HCT116 (cell line): ENCODE data around the gene ATP11B. TPM values are rescaled to one million over a fixed set of nuclear protein-coding genes. Genes with fewer than 3 reads are reported as not detected.

Source experiments
- ATAC-seq: fragments of 200-7000 bp; cut with Tn5 transposase; 2 replicates; pipeline ENCODE4 v1.9.1; 2020; ENCODE audit warnings: mild to moderate bottlenecking, moderate library complexity
- BruUV-seq: library from RNA; stranded (reverse); fragments of 400-500 nt; replicated peaks from 2 replicates; lab custom pipeline; 2021; lab: Mats Ljungman, UMichigan
- CTCF ChIA-PET: fragments of 300-600 bp; sonication (Branson Sonifier 250); formaldehyde crosslinking; loops from one replicate; lab custom pipeline; 2021; ENCODE audit warnings: antibody characterized with exemption; lab: Charles Lee
- POLR2A ChIA-PET: fragments of 300-600, 350-600 bp; sonication (Branson Sonifier 250); formaldehyde crosslinking; loops from one replicate; lab custom pipeline; 2021; ENCODE audit warnings: antibody characterized with exemption; lab: Charles Lee
- RAD21 ChIA-PET, 2 experiments: fragments of 300-600 bp; sonication (Branson Sonifier 250); formaldehyde crosslinking; loops; one replicate each; lab custom pipeline; 2023; ENCODE audit warnings: low total read pairs in 2 of 2; ENCODE audit not compliant: uncharacterized antibody in 2 of 2, unreplicated experiment in 2 of 2, low non-redundant PET in 1 of 2; lab: Charles Lee
- DNase-seq: peaks from one replicate; pipeline ENCODE4 v3.0.0-alpha.2; 2010; ENCODE audit warnings: low read depth, low spot score
- H2AFZ ChIP-seq: fragments of 200-600 bp; shearing (Covaris generic), sonication (generic); 2 replicates; pipeline ENCODE4 v1.6.1; 2017; ENCODE audit warnings: low read depth, mixed run types, mixed read lengths, antibody characterized with exemption, low read length; ENCODE audit not compliant: poor library complexity, severe bottlenecking
- H3K27ac ChIP-seq: 2 replicates; pipeline ENCODE4 v1.5.1; 2012; ENCODE audit warnings: low read depth, low read length
- H3K27me3 ChIP-seq: fragments of 200-600 bp; sonication (generic); 2 replicates; pipeline ENCODE4 v1.6.1; 2016; ENCODE audit warnings: mixed run types, low read length, mixed read lengths; ENCODE audit not compliant: insufficient read depth
- H3K36me3 ChIP-seq, 2 experiments: fragments of 200-500 bp in 1 of 2; fragments of 200-600 bp in 1 of 2; sonication (Bioruptor generic) in 1 of 2; sonication (generic) in 1 of 2; 2 replicates each; pipeline versions ENCODE4 v1.5.1 to v1.6.1; 2014 to 2016; ENCODE audit warnings: low read length in 2 of 2, inconsistent platforms in 1 of 2, mixed read lengths in 1 of 2, mixed run types in 1 of 2; ENCODE audit not compliant: insufficient read depth in 2 of 2, control insufficient read depth in 1 of 2
- H3K4me1 ChIP-seq, 2 experiments: fragments of 200-600 bp in 1 of 2; sonication (generic) in 1 of 2; 2 replicates each; pipeline versions ENCODE4 v1.5.1 to v1.6.1; 2012 to 2017; ENCODE audit warnings: low read length in 2 of 2, inconsistent platforms in 1 of 2, mild to moderate bottlenecking in 1 of 2, mixed read lengths in 1 of 2, mixed run types in 1 of 2, moderate library complexity in 1 of 2; ENCODE audit not compliant: insufficient read depth in 2 of 2, control insufficient read depth in 1 of 2
- H3K4me2 ChIP-seq: fragments of 200-600 bp; sonication (generic); 2 replicates; pipeline ENCODE4 v1.6.1; 2017; ENCODE audit warnings: mixed run types, low read length, mixed read lengths
- H3K4me3 ChIP-seq, 2 experiments: fragments of 200-600 bp in 1 of 2; sonication (generic) in 1 of 2; replicated peaks in 1 of 2; 2 replicates each; pipeline ENCODE4 v1.5.1; 2011 to 2016; ENCODE audit warnings: low read length in 2 of 2, control low read depth in 1 of 2, low read depth in 1 of 2, mild to moderate bottlenecking in 1 of 2, mixed read lengths in 1 of 2, mixed run types in 1 of 2
- H3K79me2 ChIP-seq: fragments of 200-600 bp; sonication (generic); 2 replicates; pipeline ENCODE4 v1.6.1; 2017; ENCODE audit warnings: mild to moderate bottlenecking, mixed run types, low read length, moderate library complexity, mixed read lengths; ENCODE audit not compliant: insufficient read depth
- H3K9ac ChIP-seq: fragments of 200-600 bp; sonication (generic); 2 replicates; pipeline ENCODE4 v1.6.1; 2016; ENCODE audit warnings: low read length, mixed read lengths
- H3K9me2 ChIP-seq: fragments of 200-600 bp; sonication (generic), shearing (Covaris generic); 2 replicates; pipeline ENCODE4 v1.6.1; 2017; ENCODE audit warnings: mixed run types, mild to moderate bottlenecking, moderate library complexity; ENCODE audit not compliant: insufficient read depth
- H3K9me3 ChIP-seq, 2 experiments: fragments of 200-500 bp in 1 of 2; fragments of 200-600 bp in 1 of 2; sonication (Bioruptor generic) in 1 of 2; sonication (generic) in 1 of 2; 2 replicates each; pipeline ENCODE4 v1.6.1; 2014 to 2017; ENCODE audit warnings: low read length in 2 of 2, mixed read lengths in 2 of 2, inconsistent platforms in 1 of 2, low read depth in 1 of 2, mild to moderate bottlenecking in 1 of 2, mixed run types in 1 of 2, moderate library complexity in 1 of 2; ENCODE audit not compliant: control insufficient read depth in 1 of 2, insufficient read depth in 1 of 2
- H4K20me1 ChIP-seq: fragments of 200-600 bp; sonication (generic), shearing (Covaris generic); 2 replicates; pipeline ENCODE4 v1.6.1; 2017; ENCODE audit warnings: mixed run types, mild to moderate bottlenecking, moderate library complexity; ENCODE audit not compliant: insufficient read depth
- CBX3 ChIP-seq: IDR thresholded peaks from 2 replicates; pipeline ENCODE4 v1.6.1; 2012; ENCODE audit warnings: low read depth
- CTCF ChIP-seq, 3 experiments: fragments of 200-600 bp in 1 of 3; sonication (generic) in 1 of 3; IDR thresholded peaks in 2 of 3; conservative IDR thresholded peaks in 1 of 3; 2 replicates each; pipeline ENCODE4 v1.5.1; 2012 to 2017; ENCODE audit warnings: low read depth in 2 of 3, low read length in 2 of 3, antibody characterized with exemption in 1 of 3, borderline replicate concordance in 1 of 3, control low read depth in 1 of 3, mild to moderate bottlenecking in 1 of 3, mixed read lengths in 1 of 3, mixed run types in 1 of 3, moderate library complexity in 1 of 3; ENCODE audit not compliant: insufficient read depth in 1 of 3
- EGR1 ChIP-seq: IDR thresholded peaks from 2 replicates; pipeline ENCODE4 v1.6.1; 2012; ENCODE audit warnings: low read depth
- ELF1 ChIP-seq: IDR thresholded peaks from 2 replicates; pipeline ENCODE4 v1.6.1; 2012; ENCODE audit warnings: low read depth, borderline replicate concordance
- EZH2phosphoT487 ChIP-seq: fragments of 200-600 bp; IDR thresholded peaks from 2 replicates; pipeline ENCODE4 v1.6.1; 2018; ENCODE audit warnings: antibody characterized with exemption, borderline replicate concordance
- FOSL1 ChIP-seq: IDR thresholded peaks from 2 replicates; pipeline ENCODE4 v1.6.1; 2012; ENCODE audit warnings: low read depth
- JUND ChIP-seq: IDR thresholded peaks from 2 replicates; pipeline ENCODE4 v1.6.1; 2012
- MAX ChIP-seq: IDR thresholded peaks from 2 replicates; pipeline ENCODE4 v1.6.1; 2012
- RAD21 ChIP-seq: IDR thresholded peaks from 2 replicates; pipeline ENCODE4 v1.6.1; 2012; ENCODE audit warnings: low read depth, mild to moderate bottlenecking
- REST ChIP-seq: IDR thresholded peaks from 2 replicates; pipeline ENCODE4 v1.6.1; 2012; ENCODE audit warnings: low read depth
- ZBTB33 ChIP-seq: IDR thresholded peaks from 2 replicates; pipeline ENCODE4 v1.6.1; 2011; ENCODE audit warnings: mild to moderate bottlenecking, low read length, moderate library complexity; ENCODE audit not compliant: insufficient replicate concordance; ENCODE audit errors: extremely low read depth
- intact Hi-C: fragments of 100-400 bp; cut with micrococcal nuclease; formaldehyde crosslinking; loops from 2 replicates; pipeline ENCODE4 v1.10.0; 2022
- total RNA-seq: library from RNA; stranded (reverse); gene quantifications from one replicate; pipeline ENCODE4 v1.2.1, GENCODE V29; 2021; ENCODE audit not compliant: unreplicated experiment

Gene ATP11B
- total RNA-seq, 1 experiment from 2014 or later: 53.0 TPM

GRCh38 chr3:182911782-182912111, 118.4 kb downstream of the ATP11B start:
- intact Hi-C loops: no loop called here
- Histone ChIP-seq H4K20me1 (no peaks in the 10 kb centered on the region; the same call in 1 of the 2 replicates), H3K9me2 (no peaks in the 10 kb centered on the region), H3K27me3 (no peaks in the 10 kb centered on the region), H3K4me2 (peak overlapping the region; percentile 53), H3K79me2 (no peaks in the 10 kb centered on the region), H3K9ac (no peak overlapping the region), H3K4me3 (no peak overlapping the region), H3K4me1 (peaks cover 20 to 25% of the 10 kb centered on the region in 2 experiments), H2AFZ (no peak overlapping the region), H3K27ac (peak overlapping the region; percentile 29; the same call in 1 of the 2 replicates), H3K9me3 (no peaks in the 10 kb centered on the region), H3K36me3 (0 out of 4 replicates have a peak, but pooled peaks cover 0 to 2% of the 10 kb centered on the region in 2 experiments)
- ChIA-PET CTCF (no interaction called here), RAD21 (no interaction called here), POLR2A (no interaction called here)
- no TSS peak for BruUV-seq
- ATAC-seq: peak; percentile 80
- TF ChIP-seq REST: no peak
- peak; percentile 25; the same call in 1 of the 2 replicates for TF ChIP-seq FOSL1
- no peak for DNase-seq

- no peak overlapping the region for H3K4me3 ChIP-seq
- no peaks in the 10 kb centered on the region; the same call in 1 of the 2 replicates for H4K20me1 ChIP-seq
- peaks cover 20 to 25% of the 10 kb centered on the region in 2 experiments for H3K4me1 ChIP-seq
- 0 out of 4 replicates have a peak, but pooled peaks cover 0 to 2% of the 10 kb centered on the region in 2 experiments for H3K36me3 ChIP-seq
- no peaks in the 10 kb centered on the region for H3K27me3 ChIP-seq
- H3K9ac ChIP-seq: no peak overlapping the region
- no peaks in the 10 kb centered on the region for H3K9me3 ChIP-seq
- no peaks in the 10 kb centered on the region for H3K79me2 ChIP-seq
- ChIA-PET CTCF (no interaction called here), RAD21 (no interaction called here), POLR2A (no interaction called here)
- DNase-seq: no peak
- H2AFZ ChIP-seq: no peak overlapping the region
- intact Hi-C loops: no loop called here
- ATAC-seq: no peak
- BruUV-seq: no TSS peak
- no peaks in the 10 kb centered on the region for H3K9me2 ChIP-seq
- no peak overlapping the region for H3K4me2 ChIP-seq
- no peak overlapping the region for H3K27ac ChIP-seq
- no peak for TF ChIP-seq EGR1
- no peak for TF ChIP-seq CBX3
- TF ChIP-seq RAD21: no peak
- TF ChIP-seq EZH2phosphoT487: no peak
- TF ChIP-seq CTCF (IDR thresholded peaks at IDR 0.05 in 2 of 3, conservative IDR thresholded peaks at IDR 0.05 in 1 of 3; ENCODE audit: borderline replicate concordance in 1 of 3, insufficient read depth in 1 of 3, low read depth in 2 of 3, low read length in 2 of 3): no peak
- TF ChIP-seq ZBTB33: no peak
- TF ChIP-seq JUND: no peak
- no peak for TF ChIP-seq MAX
- TF ChIP-seq ELF1: no peak
Measured at GRCh38 chr3:182912474-182912873, 119.2 kb downstream of the ATP11B start.
